ENCODE data around the gene C1QBP. TPM values are rescaled to one million over a fixed set of nuclear protein-coding genes. Genes with fewer than 3 reads are reported as not detected.
A peak's percentile ranks its signal among the peaks of the same experiment; 100 is the strongest.

The C1QBP gene
- total and polyA plus RNA-seq, 2 of the 8 experiments (the other 6 are each of a cell fraction or from before 2014, with no cell fraction given), result 355 to 454 TPM

- no peak overlapping the region for H2BK12ac ChIP-seq (ENCODE audit: low read depth, low read length)
- no peak overlapping the region for H3K18ac ChIP-seq (ENCODE audit: extremely low read depth, low read length)
- CTCF ChIA-PET (ENCODE audit: partially characterized antibody), result interaction anchor here (0.6 to 3.1 kb wide), 4 partner anchors 11 to 45 kb away, joined by 3 to 18 read pairs (median 4); partner anchors contain the start of gene C1QBP
- H2BK15ac ChIP-seq (ENCODE audit: low read length), result no peak overlapping the region
- POLR2A ChIA-PET (ENCODE audit: partially characterized antibody), result interaction anchor here (1.6 to 17.4 kb wide), 5 partner anchors 8 to 42 kb away, joined by 6 to 228 read pairs (median 7); partner anchors contain the start of genes C1QBP, NUP88 and RPAIN
- H3K4me2 ChIP-seq (ENCODE audit: insufficient read depth in 1 of 2, low read depth in 2 of 2, low read length in 2 of 2), result no peak overlapping the region
- H4K5ac ChIP-seq (ENCODE audit: insufficient read length, low read depth, low read length), result no peak overlapping the region
- no peaks in the 10 kb centered on the region for H3K9me3 ChIP-seq (ENCODE audit: insufficient read depth in 2 of 2, low read depth in 1 of 2, low read length in 1 of 2)
- no peak overlapping the region for H2AK5ac ChIP-seq (ENCODE audit: low read depth, low read length)
- no peak overlapping the region for H3K56ac ChIP-seq (replicated peaks; ENCODE audit: insufficient read length, low read depth, low read length)
- no peak overlapping the region for H2BK120ac ChIP-seq (replicated peaks; ENCODE audit: low read depth, low read length)
- 96% methylated on average over 3 of the region's 3 CpGs; no CpG with 5 or more reads in 1 of the 2 experiments for WGBS, 2 experiments (ENCODE audit: extremely low coverage in 1 of 2, insufficient coverage in 1 of 2, insufficient read length in 1 of 2, insufficient replicate concordance in 2 of 2, low coverage in 1 of 2, low lambda C conversion rate in 2 of 2, missing lambda C conversion rate in 1 of 2)
- no peak for TF ChIP-seq MAFK (IDR thresholded peaks at IDR 0.05; ENCODE audit: low read depth, low read length)
- TF ChIP-seq POLR2A (IDR thresholded peaks at IDR 0.05; ENCODE audit: control extremely low read depth in 1 of 2, low read depth in 2 of 2, low read length in 2 of 2), result 0 out of 3 replicates have a peak, but pooled peaks of 1 of the 2 experiments have one; percentile 32
- peaks cover 5% of the 10 kb centered on the region; the same call in 1 of the 2 replicates for H3K79me1 ChIP-seq (ENCODE audit: low read depth, low read length)
- H3K36me3 ChIP-seq (ENCODE audit: control insufficient read depth in 2 of 4, insufficient read depth in 4 of 4, low read length in 3 of 4), result peaks cover 33 to 89% (median 83%) of the 10 kb centered on the region in 4 experiments
- no peak overlapping the region for H4K91ac ChIP-seq (replicated peaks; ENCODE audit: insufficient read length, low read length)
- no peak overlapping the region for H3K27ac ChIP-seq (ENCODE audit: low read depth, low read length)
- H3K4ac ChIP-seq (replicated peaks; ENCODE audit: insufficient read length, low read depth, low read length), result no peak overlapping the region
- no peak overlapping the region for H3K23ac ChIP-seq (ENCODE audit: insufficient read length)
- H3K9ac ChIP-seq (replicated peaks in 1 of 4; ENCODE audit: extremely low read depth in 1 of 4, low read depth in 3 of 4, low read length in 3 of 4), result no peak overlapping the region
- no peak overlapping the region for H4K8ac ChIP-seq (ENCODE audit: extremely low read depth, insufficient read depth, low read length)
- no peaks in the 10 kb centered on the region for H3K4me1 ChIP-seq (replicated peaks in 1 of 4; ENCODE audit: control insufficient read depth in 3 of 4, insufficient read depth in 4 of 4, low read length in 3 of 4)
- peaks cover 2 to 12% of the 10 kb centered on the region in 2 experiments for H4K20me1 ChIP-seq (replicated peaks in 1 of 2; ENCODE audit: control insufficient read depth in 1 of 2, insufficient read depth in 2 of 2, low read length in 2 of 2)
- no peak overlapping the region for H2AFZ ChIP-seq (ENCODE audit: low read length)
- H3K23me2 ChIP-seq (ENCODE audit: low read depth, low read length), result no peaks in the 10 kb centered on the region
- H3K27me3 ChIP-seq (replicated peaks in 1 of 4; ENCODE audit: control insufficient read depth in 3 of 4, extremely low read depth in 1 of 4, insufficient read depth in 3 of 4, low read length in 3 of 4), result no peaks in the 10 kb centered on the region
- H2BK5ac ChIP-seq (ENCODE audit: low read depth, low read length), result no peak overlapping the region
- no peak overlapping the region for H2BK20ac ChIP-seq (ENCODE audit: low read length)
- H3K4me3 ChIP-seq (ENCODE audit: extremely low read depth in 1 of 4, insufficient read depth in 2 of 4, low read depth in 3 of 4, low read length in 4 of 4), result no peak overlapping the region
- no peak overlapping the region for H3K14ac ChIP-seq (ENCODE audit: insufficient read length)
- FAIRE-seq (no peak), DNase-seq (ENCODE audit: low read depth in 1 of 2, low spot score in 2 of 2) (no peak)
- H3K79me2 ChIP-seq (ENCODE audit: control insufficient read depth in 1 of 2, insufficient read depth in 2 of 2, low read length in 2 of 2), result peaks cover 3% of the 10 kb centered on the region in 2 experiments; a peak in 1 of 4 replicates
Measured at GRCh38 chr17:5429191-5429887, 9.6 kb downstream of the C1QBP start.

All from H1 (cell line).